H1 (cell line): ENCODE results near the gene MICALL2. TPM values are rescaled to one million over a fixed set of nuclear protein-coding genes. Genes with fewer than 3 reads are reported as not detected.

ENCODE experiments used
- CTCF ChIA-PET: fragments of 300-600 bp; sonication (Branson Sonifier 250); formaldehyde crosslinking; loops from one replicate; lab custom pipeline; 2021; ENCODE audit not compliant: partially characterized antibody; lab: Charles Lee
- POLR2A ChIA-PET: fragments of 300-600 bp; sonication (Branson Sonifier 250); formaldehyde crosslinking; loops from one replicate; lab custom pipeline; 2021; ENCODE audit warnings: inconsistent platforms; ENCODE audit not compliant: partially characterized antibody; lab: Charles Lee
- DNase-seq, 2 experiments: peaks; one replicate each; pipeline versions ENCODE4 v3.0.0 to v3.0.0-alpha.2; 2010 to 2022; ENCODE audit warnings: low spot score in 2 of 2, low read depth in 1 of 2, mixed read lengths in 1 of 2
- FAIRE-seq: peaks from 2 replicates; lab custom pipeline; 2011; peaks lifted over from hg19 to GRCh38; lab: Jason Lieb, UNC
- H2AFZ ChIP-seq: 2 replicates; pipeline ENCODE4 v1.8.1; 2012; ENCODE audit warnings: low read length, inconsistent platforms
- H2AK5ac ChIP-seq: 2 replicates; pipeline ENCODE4 v1.6.1; 2013; ENCODE audit warnings: low read depth, low read length
- H2BK120ac ChIP-seq: replicated peaks from 2 replicates; pipeline ENCODE3; 2013; ENCODE audit warnings: low read depth, low read length, inconsistent platforms
- H2BK12ac ChIP-seq: 2 replicates; pipeline ENCODE4 v1.6.1; 2013; ENCODE audit warnings: low read depth, low read length
- H2BK15ac ChIP-seq: 2 replicates; pipeline ENCODE4 v1.6.1; 2013; ENCODE audit warnings: low read length
- H2BK20ac ChIP-seq: 2 replicates; pipeline ENCODE4 v1.6.1; 2013; ENCODE audit warnings: low read length
- H2BK5ac ChIP-seq: 2 replicates; pipeline ENCODE4 v1.6.1; 2013; ENCODE audit warnings: low read depth, low read length
- H3K14ac ChIP-seq: 2 replicates; pipeline ENCODE4 v1.6.1; 2013; ENCODE audit warnings: inconsistent platforms; ENCODE audit not compliant: insufficient read length
- H3K18ac ChIP-seq: 2 replicates; pipeline ENCODE4 v1.6.1; 2013; ENCODE audit warnings: low read length; ENCODE audit errors: extremely low read depth
- H3K23ac ChIP-seq: 2 replicates; pipeline ENCODE4 v1.6.1; 2013; ENCODE audit warnings: inconsistent platforms; ENCODE audit not compliant: insufficient read length
- H3K23me2 ChIP-seq: 2 replicates; pipeline ENCODE4 v1.6.1; 2013; ENCODE audit warnings: low read depth, low read length
- H3K27ac ChIP-seq: 2 replicates; pipeline ENCODE4 v1.6.1; 2011; ENCODE audit warnings: low read depth, low read length, inconsistent platforms
- H3K27me3 ChIP-seq, 4 experiments: replicated peaks in 1 of 4; 1 replicate in 1 of 4; 2 replicates in 3 of 4; pipeline versions ENCODE4 v1.6.1 to v1.8.1; 2011 to 2013; ENCODE audit warnings: low read length in 3 of 4, mild to moderate bottlenecking in 3 of 4, inconsistent platforms in 2 of 4, mixed read lengths in 2 of 4, moderate library complexity in 1 of 4; ENCODE audit not compliant: control insufficient read depth in 3 of 4, insufficient read depth in 3 of 4; ENCODE audit errors: extremely low read depth in 1 of 4
- H3K36me3 ChIP-seq, 4 experiments: 2 replicates each; pipeline versions ENCODE4 v1.6.1 to v1.8.1; 2011 to 2013; ENCODE audit warnings: mild to moderate bottlenecking in 4 of 4, low read length in 3 of 4, moderate library complexity in 2 of 4, control low read depth in 1 of 4, inconsistent platforms in 1 of 4; ENCODE audit not compliant: insufficient read depth in 4 of 4, control insufficient read depth in 2 of 4
- H3K4ac ChIP-seq: replicated peaks from 2 replicates; pipeline ENCODE3; 2013; ENCODE audit warnings: low read length, low read depth, mixed read lengths, inconsistent platforms; ENCODE audit not compliant: insufficient read length
- H3K4me1 ChIP-seq, 4 experiments: replicated peaks in 1 of 4; 1 replicate in 1 of 4; 2 replicates in 3 of 4; pipeline versions ENCODE4 v1.6.1 to v1.8.1; 2011 to 2013; ENCODE audit warnings: low read length in 3 of 4, inconsistent platforms in 2 of 4, mixed read lengths in 1 of 4; ENCODE audit not compliant: insufficient read depth in 4 of 4, control insufficient read depth in 3 of 4
- H3K4me2 ChIP-seq, 2 experiments: 2 replicates each; pipeline versions ENCODE4 v1.6.1 to v1.8.1; 2011 to 2013; ENCODE audit warnings: low read depth in 2 of 2, low read length in 2 of 2, control low read depth in 1 of 2, inconsistent platforms in 1 of 2, mild to moderate bottlenecking in 1 of 2; ENCODE audit not compliant: insufficient read depth in 1 of 2
- H3K4me3 ChIP-seq, 4 experiments: fragments of 200-600, 300-600 bp in 1 of 4; sonication (generic), shearing (Covaris generic), sonication (Bioruptor Twin) in 1 of 4; 2 replicates each; pipeline versions ENCODE4 v1.5.1 to v1.8.1; 2011 to 2016; ENCODE audit warnings: low read length in 4 of 4, low read depth in 3 of 4, control low read depth in 2 of 4, inconsistent platforms in 2 of 4, mild to moderate bottlenecking in 2 of 4, mixed read lengths in 1 of 4, moderate library complexity in 1 of 4; ENCODE audit not compliant: insufficient read depth in 2 of 4; ENCODE audit errors: extremely low read depth in 1 of 4
- H3K56ac ChIP-seq: replicated peaks from 2 replicates; pipeline ENCODE3; 2013; ENCODE audit warnings: low read depth, mild to moderate bottlenecking, mixed read lengths, low read length, inconsistent platforms; ENCODE audit not compliant: insufficient read length
- H3K79me1 ChIP-seq: 2 replicates; pipeline ENCODE4 v1.6.1; 2013; ENCODE audit warnings: low read depth, low read length, control low read depth
- H3K79me2 ChIP-seq, 2 experiments: 2 replicates each; pipeline versions ENCODE4 v1.6.1 to v1.8.1; 2012 to 2013; ENCODE audit warnings: low read length in 2 of 2, mild to moderate bottlenecking in 2 of 2, inconsistent platforms in 1 of 2; ENCODE audit not compliant: insufficient read depth in 2 of 2, control insufficient read depth in 1 of 2
- H3K9ac ChIP-seq, 4 experiments: replicated peaks in 1 of 4; 1 replicate in 1 of 4; 2 replicates in 3 of 4; pipeline versions ENCODE4 v1.6.1 to v1.8.1; 2011 to 2013; ENCODE audit warnings: low read depth in 3 of 4, low read length in 3 of 4, control low read depth in 2 of 4, mild to moderate bottlenecking in 2 of 4, moderate library complexity in 2 of 4, inconsistent platforms in 1 of 4; ENCODE audit errors: extremely low read depth in 1 of 4
- H3K9me3 ChIP-seq, 2 experiments: 2 replicates each; pipeline versions ENCODE4 v1.6.1 to v1.8.1; 2012 to 2013; ENCODE audit warnings: mild to moderate bottlenecking in 2 of 2, moderate library complexity in 2 of 2, control low read depth in 1 of 2, inconsistent platforms in 1 of 2, low read depth in 1 of 2, low read length in 1 of 2, mixed read lengths in 1 of 2; ENCODE audit not compliant: insufficient read depth in 2 of 2
- H4K20me1 ChIP-seq, 2 experiments: replicated peaks in 1 of 2; 2 replicates each; pipeline versions ENCODE3 to v1.8.1; 2011 to 2013; ENCODE audit warnings: inconsistent platforms in 2 of 2, low read length in 2 of 2, mild to moderate bottlenecking in 1 of 2; ENCODE audit not compliant: insufficient read depth in 2 of 2, control insufficient read depth in 1 of 2
- H4K5ac ChIP-seq: 2 replicates; pipeline ENCODE4 v1.6.1; 2013; ENCODE audit warnings: low read length, low read depth, mixed read lengths, inconsistent platforms; ENCODE audit not compliant: insufficient read length
- H4K8ac ChIP-seq: 2 replicates; pipeline ENCODE4 v1.8.0; 2013; ENCODE audit warnings: mild to moderate bottlenecking, moderate library complexity, low read length, inconsistent platforms; ENCODE audit not compliant: insufficient read depth; ENCODE audit errors: extremely low read depth
- H4K91ac ChIP-seq: replicated peaks from 2 replicates; pipeline ENCODE3; 2013; ENCODE audit warnings: low read length, mixed read lengths, inconsistent platforms; ENCODE audit not compliant: insufficient read length
- CTBP2 ChIP-seq: IDR thresholded peaks from 2 replicates; pipeline ENCODE4 v1.7.0; 2011; ENCODE audit warnings: borderline replicate concordance, mild to moderate bottlenecking, moderate library complexity, mixed read lengths, low read length; ENCODE audit not compliant: insufficient read depth, insufficient read length
- POU5F1 ChIP-seq: IDR thresholded peaks from 2 replicates; pipeline ENCODE4 v1.6.1; 2011; ENCODE audit warnings: low read depth, mild to moderate bottlenecking, low read length, moderate library complexity
- RAD21 ChIP-seq, 2 experiments: IDR thresholded peaks in 1 of 2; conservative IDR thresholded peaks in 1 of 2; 2 replicates each; pipeline ENCODE4 v1.6.1; 2011; ENCODE audit warnings: low read depth in 2 of 2, low read length in 2 of 2, improper control_type of control experiment in 1 of 2, inconsistent platforms in 1 of 2, mild to moderate bottlenecking in 1 of 2, moderate library complexity in 1 of 2
- RFX5 ChIP-seq: IDR thresholded peaks from 2 replicates; pipeline ENCODE4 v1.6.1; 2011; ENCODE audit warnings: low read depth, low read length, improper control_type of control experiment, borderline replicate concordance
- TBP ChIP-seq: IDR thresholded peaks from 2 replicates; pipeline ENCODE4 v1.6.1; 2011; ENCODE audit warnings: low read depth, low read length, improper control_type of control experiment
- WGBS, 2 experiments: shearing (Covaris generic) in 1 of 2; methylation state at CpG; one replicate each; pipeline versions ENCODE4 v1.1.6 to v1.1.7; 2013 to 2015; ENCODE audit warnings: low lambda C conversion rate in 2 of 2, mixed read lengths in 2 of 2, inconsistent platforms in 1 of 2, low coverage in 1 of 2, missing lambda C conversion rate in 1 of 2; ENCODE audit not compliant: insufficient replicate concordance in 2 of 2, insufficient coverage in 1 of 2, insufficient read length in 1 of 2; ENCODE audit errors: extremely low coverage in 1 of 2, missing lambda C conversion rate in 1 of 2; 5-methylcytosine and 5-hydroxymethylcytosine counted together
- polyA plus RNA-seq, 7 experiments: library from polyadenylated mRNA; depleted of rRNA in 3 of 7; stranded (reverse) in 5 of 7; unstranded in 2 of 7; fragments of >200 nt in 5 of 7; fragments of 200-250 nt in 2 of 7; gene quantifications; 1 replicate in 5 of 7; 2 replicates in 1 of 7; 4 replicates in 1 of 7; pipeline versions ENCODE4 v1.2.1 to v1.2.3, GENCODE V29; 2011 to 2013; ENCODE audit warnings: missing spikeins in 2 of 7, mixed read lengths in 2 of 7
- total RNA-seq: library from RNA; stranded (reverse); fragmentation: NEBNext Ultra II Directional; extraction: Animal tissue kit (Norgen Biotek cat#: 25700); gene quantifications from 2 replicates; pipeline ENCODE4 v1.2.1, GENCODE V29; 2021
- TF ChIP-seq, protein P1 (sequence below): IDR thresholded peaks from 2 replicates; pipeline ENCODE4 v1.6.1; 2012; ENCODE audit warnings: inconsistent platforms

Gene MICALL2
- total and polyA plus RNA-seq, 2 of the 8 experiments (the other 6 are each of a cell fraction or from before 2014, with no cell fraction given): 5.3 to 8.5 TPM

DNA sequence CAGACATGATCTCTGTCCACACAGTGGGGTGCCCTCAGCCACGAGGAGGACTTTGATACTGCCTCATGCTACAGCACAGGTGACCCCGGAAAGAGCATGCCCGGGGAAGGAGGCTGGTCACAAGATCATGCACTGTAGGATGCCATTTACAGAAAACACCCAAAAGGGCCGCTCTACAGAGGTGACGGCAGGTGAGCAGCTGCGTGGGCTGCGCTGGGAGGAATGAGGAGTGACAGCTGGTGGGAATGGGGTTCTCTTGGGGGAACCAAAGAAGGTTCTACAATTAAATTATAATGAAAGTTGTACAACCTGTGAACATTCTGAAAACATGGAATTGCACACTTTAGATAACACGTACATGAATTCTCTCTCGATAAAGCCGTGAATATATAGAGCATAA lies 33.0 kb upstream of the MICALL2 start:
- Histone ChIP-seq H3K18ac (no peak overlapping the region), H2BK12ac (no peak overlapping the region), H2BK5ac (no peak overlapping the region), H3K27ac (no peak overlapping the region), H3K36me3 (peaks cover 14 to 68% (median 34%) of the 10 kb centered on the region in 4 experiments), H3K9ac (no peak overlapping the region), H3K9me3 (no peaks in the 10 kb centered on the region), H3K4ac (no peak overlapping the region), H4K5ac (no peak overlapping the region), H3K4me3 (no peak overlapping the region), H2AK5ac (no peak overlapping the region), H4K20me1 (peaks cover 6 to 19% of the 10 kb centered on the region in 2 experiments), H3K79me2 (no peaks in the 10 kb centered on the region), H3K4me1 (no peaks in the 10 kb centered on the region), H3K23me2 (no peaks in the 10 kb centered on the region), H2AFZ (no peak overlapping the region), H4K91ac (no peak overlapping the region), H3K14ac (no peak overlapping the region), H3K27me3 (no peaks in the 10 kb centered on the region), H3K23ac (no peak overlapping the region), H3K4me2 (no peak overlapping the region), H4K8ac (no peak overlapping the region), H2BK15ac (no peak overlapping the region), H2BK120ac (no peak overlapping the region), H3K79me1 (no peaks in the 10 kb centered on the region), H3K56ac (no peak overlapping the region), H2BK20ac (no peak overlapping the region)
- TF ChIP-seq TBP (no peak), CTBP2 (no peak), RFX5 (no peak), POU5F1 (no peak), RAD21 (IDR thresholded peaks at IDR 0.05 in 1 of 2, conservative IDR thresholded peaks at IDR 0.05 in 1 of 2; ENCODE audit: low read depth in 2 of 2, low read length in 2 of 2) (no peak)
- TF ChIP-seq, protein P1, sequence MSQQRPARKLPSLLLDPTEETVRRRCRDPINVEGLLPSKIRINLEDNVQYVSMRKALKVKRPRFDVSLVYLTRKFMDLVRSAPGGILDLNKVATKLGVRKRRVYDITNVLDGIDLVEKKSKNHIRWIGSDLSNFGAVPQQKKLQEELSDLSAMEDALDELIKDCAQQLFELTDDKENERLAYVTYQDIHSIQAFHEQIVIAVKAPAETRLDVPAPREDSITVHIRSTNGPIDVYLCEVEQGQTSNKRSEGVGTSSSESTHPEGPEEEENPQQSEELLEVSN: no peak
- POLR2A ChIA-PET: interaction anchor here (1.2 to 5.0 kb wide), 2 partner anchors 10 to 15 kb away, joined by 3 to 43 read pairs; no protein-coding TSS in a partner anchor
- DNase-seq (no peak), FAIRE-seq (no peak)
- 95% methylated on average over 10 of the region's 10 CpGs; no CpG with 5 or more reads in 1 of the 2 experiments for WGBS, 2 experiments
- CTCF ChIA-PET: interaction anchor here (0.7 to 4.2 kb wide), 5 partner anchors 14 to 63 kb away, joined by 3 to 38 read pairs (median 4); no protein-coding TSS in a partner anchor
